Measurements from ENCODE around the gene TWIST2. TPM values are rescaled to one million over a fixed set of nuclear protein-coding genes. Genes with fewer than 3 reads are reported as not detected.
A peak's percentile ranks its signal among the peaks of the same experiment; 100 is the strongest.

The TWIST2 gene
- total RNA-seq, 1 donor from 2014 or later = 0.46 TPM

- no peak overlapping the region for H3K4me3 ChIP-seq (ENCODE audit: low read depth, low read length)
- TF ChIP-seq, protein P1, sequence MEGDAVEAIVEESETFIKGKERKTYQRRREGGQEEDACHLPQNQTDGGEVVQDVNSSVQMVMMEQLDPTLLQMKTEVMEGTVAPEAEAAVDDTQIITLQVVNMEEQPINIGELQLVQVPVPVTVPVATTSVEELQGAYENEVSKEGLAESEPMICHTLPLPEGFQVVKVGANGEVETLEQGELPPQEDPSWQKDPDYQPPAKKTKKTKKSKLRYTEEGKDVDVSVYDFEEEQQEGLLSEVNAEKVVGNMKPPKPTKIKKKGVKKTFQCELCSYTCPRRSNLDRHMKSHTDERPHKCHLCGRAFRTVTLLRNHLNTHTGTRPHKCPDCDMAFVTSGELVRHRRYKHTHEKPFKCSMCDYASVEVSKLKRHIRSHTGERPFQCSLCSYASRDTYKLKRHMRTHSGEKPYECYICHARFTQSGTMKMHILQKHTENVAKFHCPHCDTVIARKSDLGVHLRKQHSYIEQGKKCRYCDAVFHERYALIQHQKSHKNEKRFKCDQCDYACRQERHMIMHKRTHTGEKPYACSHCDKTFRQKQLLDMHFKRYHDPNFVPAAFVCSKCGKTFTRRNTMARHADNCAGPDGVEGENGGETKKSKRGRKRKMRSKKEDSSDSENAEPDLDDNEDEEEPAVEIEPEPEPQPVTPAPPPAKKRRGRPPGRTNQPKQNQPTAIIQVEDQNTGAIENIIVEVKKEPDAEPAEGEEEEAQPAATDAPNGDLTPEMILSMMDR (conservative IDR thresholded peaks at IDR 0.05; ENCODE audit: low read depth, low read length) = no peak
- DNase-seq (ENCODE audit: low read depth) = no peak
Measured at GRCh38 chr2:238861013-238861730, 13.3 kb downstream of the TWIST2 start.

- no peak overlapping the region for H3K4me3 ChIP-seq (ENCODE audit: low read depth, low read length)
- DNase-seq (ENCODE audit: low read depth) = no peak
- TF ChIP-seq, protein P1 (conservative IDR thresholded peaks at IDR 0.05; ENCODE audit: low read depth, low read length) = no peak
Measured at GRCh38 chr2:238861766-238862315, 14.0 kb downstream of the TWIST2 start.

DNA sequence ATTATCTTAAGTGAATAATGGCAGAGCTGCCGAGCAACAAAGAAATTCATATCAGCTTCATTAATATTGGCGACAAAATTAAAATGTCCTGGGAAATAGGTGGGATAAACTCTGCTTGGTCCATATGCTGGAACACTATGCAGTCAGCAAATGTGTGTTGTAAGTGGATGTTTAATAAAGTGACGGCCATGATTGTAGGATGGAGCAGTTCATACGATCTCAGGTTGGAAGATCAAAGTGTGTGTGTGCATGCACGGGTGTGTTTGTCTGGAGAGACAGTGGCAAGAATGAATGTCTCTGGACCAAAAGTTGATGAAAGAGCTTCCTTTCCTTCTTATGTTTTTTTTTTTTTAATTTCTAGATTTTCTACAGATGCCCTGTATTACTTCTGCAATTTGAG is 14.8 kb downstream of the TWIST2 start:
- no peak for DNase-seq (ENCODE audit: low read depth)
- no peak overlapping the region for H3K4me3 ChIP-seq (ENCODE audit: low read depth, low read length)
- TF ChIP-seq, protein P1 (conservative IDR thresholded peaks at IDR 0.05; ENCODE audit: low read depth, low read length) = no peak

- no peak overlapping the region for H3K4me3 ChIP-seq (ENCODE audit: low read depth, low read length)
- DNase-seq (ENCODE audit: low read depth) = no peak
- TF ChIP-seq, protein P1 (conservative IDR thresholded peaks at IDR 0.05; ENCODE audit: low read depth, low read length) = no peak
Measured at GRCh38 chr2:238863231-238863630, 15.3 kb downstream of the TWIST2 start.

- H3K4me3 ChIP-seq (ENCODE audit: low read depth, low read length) = no peak overlapping the region
- no peak for DNase-seq (ENCODE audit: low read depth)
- TF ChIP-seq, protein P1 (conservative IDR thresholded peaks at IDR 0.05; ENCODE audit: low read depth, low read length) = no peak
Measured at GRCh38 chr2:238863749-238864206, 15.9 kb downstream of the TWIST2 start.

GRCh38 chr2:238864207-238865014 is 16.5 kb downstream of the TWIST2 start:
- TF ChIP-seq, protein P1 (conservative IDR thresholded peaks at IDR 0.05; ENCODE audit: low read depth, low read length) = no peak
- peak overlapping the region; percentile 26 for H3K4me3 ChIP-seq (ENCODE audit: low read depth, low read length)
- peak; percentile 76 for DNase-seq (ENCODE audit: low read depth)

All from epithelial cell of proximal tubule (primary cell).